Measurements from ENCODE around the gene SLC12A8. TPM values are rescaled to one million over a fixed set of nuclear protein-coding genes. Genes with fewer than 3 reads are reported as not detected.

SLC12A8 gene
- total RNA-seq, 1 donor from 2014 or later, result 2.2 TPM

DNA sequence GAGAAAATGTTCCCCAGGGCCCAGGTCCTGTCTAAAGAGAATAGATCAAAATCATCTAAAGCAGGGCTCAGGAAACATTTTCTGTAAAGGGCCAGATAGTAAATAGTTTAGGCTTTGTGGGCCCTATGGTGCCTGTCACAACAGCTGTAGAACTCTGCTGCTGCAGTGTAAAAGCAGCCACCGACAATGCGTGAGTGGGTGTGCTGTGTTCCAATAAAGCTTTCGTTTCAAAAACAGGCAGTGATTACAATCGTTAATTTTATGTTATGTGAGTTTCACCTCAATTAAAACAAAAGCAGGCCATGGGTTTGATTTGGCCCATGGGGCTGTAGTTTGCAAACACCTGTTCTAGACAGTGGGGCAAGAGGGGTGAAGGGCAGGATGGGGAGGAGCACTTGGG is 144.3 kb downstream of the SLC12A8 start:
- H3K9me3 ChIP-seq (ENCODE audit: low read depth), result no peaks in the 10 kb centered on the region
- Mint-ChIP-seq H3K4me3 (no peak overlapping the region), H3K27me3 (ENCODE audit: insufficient read depth, low read depth) (peaks cover 16% of the 10 kb centered on the region), H3K27ac (no peak overlapping the region), H3K4me1 (peaks cover 5% of the 10 kb centered on the region), H3K9me3 (peaks cover 6% of the 10 kb centered on the region), H3K36me3 (peaks cover 3% of the 10 kb centered on the region)
- no peaks in the 10 kb centered on the region for H3K27me3 ChIP-seq
- DNase-seq (ENCODE audit: low spot score), result no peak
- no peak overlapping the region for H2AFZ ChIP-seq (replicated peaks)
- no peaks in the 10 kb centered on the region for H3K79me2 ChIP-seq (ENCODE audit: low read depth)
- no peak overlapping the region for H3K4me2 ChIP-seq
- TF ChIP-seq EZH2phosphoT487 (IDR thresholded peaks at IDR 0.05) (no peak), EZH2 (IDR thresholded peaks at IDR 0.05) (no peak), CTCF (IDR thresholded peaks at IDR 0.05) (no peak)
- H4K20me1 ChIP-seq (ENCODE audit: low read depth), result no peaks in the 10 kb centered on the region
- H3F3A ChIP-seq (ENCODE audit: low read depth), result no peaks in the 10 kb centered on the region
- no peaks in the 10 kb centered on the region for H3K4me1 ChIP-seq
- no peak overlapping the region for H3K27ac ChIP-seq
- H3K4me3 ChIP-seq, result no peak overlapping the region
- no peak overlapping the region for H3K9ac ChIP-seq
- H3K36me3 ChIP-seq, result no peaks in the 10 kb centered on the region

- no peaks in the 10 kb centered on the region for H3K36me3 ChIP-seq
- H3K9ac ChIP-seq, result no peak overlapping the region
- H3F3A ChIP-seq (ENCODE audit: low read depth), result no peaks in the 10 kb centered on the region
- no peaks in the 10 kb centered on the region for H3K4me1 ChIP-seq
- no peaks in the 10 kb centered on the region for H3K9me3 ChIP-seq (ENCODE audit: low read depth)
- no peaks in the 10 kb centered on the region for H3K79me2 ChIP-seq (ENCODE audit: low read depth)
- H3K27ac ChIP-seq, result no peak overlapping the region
- peaks cover 6% of the 10 kb centered on the region for H3K9me3 Mint-ChIP-seq
- H3K27me3 Mint-ChIP-seq (ENCODE audit: insufficient read depth, low read depth), result peaks cover 14% of the 10 kb centered on the region
- no peaks in the 10 kb centered on the region for H4K20me1 ChIP-seq (ENCODE audit: low read depth)
- DNase-seq (ENCODE audit: low spot score), result no peak
- peaks cover 3% of the 10 kb centered on the region for H3K36me3 Mint-ChIP-seq
- no peak overlapping the region for H3K4me3 ChIP-seq
- H3K4me1 Mint-ChIP-seq, result peaks cover 5% of the 10 kb centered on the region
- no peak overlapping the region for H3K4me2 ChIP-seq
- H2AFZ ChIP-seq (replicated peaks), result no peak overlapping the region
- no peak overlapping the region for H3K4me3 Mint-ChIP-seq
- H3K27ac Mint-ChIP-seq, result peak overlapping the region; percentile 8
- TF ChIP-seq CTCF (IDR thresholded peaks at IDR 0.05) (no peak), EZH2 (IDR thresholded peaks at IDR 0.05) (no peak), EZH2phosphoT487 (IDR thresholded peaks at IDR 0.05) (no peak)
- no peaks in the 10 kb centered on the region for H3K27me3 ChIP-seq
Observed at GRCh38 chr3:125067225-125067624, 145.3 kb downstream of the SLC12A8 start.

DNA sequence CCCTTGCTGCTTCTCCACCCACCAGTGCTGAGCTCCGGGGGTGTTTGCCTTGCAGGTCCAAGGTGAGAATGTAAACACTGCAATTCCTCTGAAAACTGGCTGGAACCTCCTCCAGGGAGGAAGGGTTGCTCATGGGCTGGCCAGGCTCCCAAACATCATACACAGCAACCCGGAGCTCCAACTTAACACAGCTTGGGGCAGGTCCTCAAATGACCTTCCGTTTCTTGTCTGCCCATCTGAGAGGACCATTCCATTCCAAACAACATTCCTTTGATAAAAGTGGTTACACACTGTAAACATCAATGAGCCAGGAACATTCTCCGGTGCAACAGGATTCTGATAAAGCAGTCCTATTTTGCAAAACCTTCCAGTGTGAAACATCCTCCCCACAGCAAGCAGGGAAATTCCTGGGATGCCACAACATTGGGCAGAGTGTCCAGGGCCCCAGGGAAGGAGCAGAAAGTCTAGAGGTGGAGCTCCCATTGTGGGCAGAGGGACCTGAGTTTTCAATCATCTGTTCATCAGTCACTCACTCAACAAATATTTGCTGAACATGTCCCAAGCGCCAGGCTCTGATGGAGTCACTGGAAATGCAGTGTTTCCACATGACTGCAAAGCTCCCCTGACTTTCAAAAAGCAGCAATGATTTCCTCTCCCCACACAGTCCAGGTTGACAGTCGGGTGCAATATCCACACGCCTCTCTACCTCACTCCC is 149.5 kb downstream of the SLC12A8 start:
- H3K9me3 Mint-ChIP-seq, result peaks cover 9% of the 10 kb centered on the region
- H3K4me1 ChIP-seq, result no peaks in the 10 kb centered on the region
- peak overlapping the region; percentile 2 for H3K27ac Mint-ChIP-seq
- no peak overlapping the region for H3K27ac ChIP-seq
- no peaks in the 10 kb centered on the region for H3K9me3 ChIP-seq (ENCODE audit: low read depth)
- H3F3A ChIP-seq (ENCODE audit: low read depth), result no peaks in the 10 kb centered on the region
- no peaks in the 10 kb centered on the region for H3K36me3 ChIP-seq
- peaks cover 12% of the 10 kb centered on the region for H3K4me1 Mint-ChIP-seq
- H4K20me1 ChIP-seq (ENCODE audit: low read depth), result no peaks in the 10 kb centered on the region
- H2AFZ ChIP-seq (replicated peaks), result no peak overlapping the region
- peaks cover 4% of the 10 kb centered on the region for H3K36me3 Mint-ChIP-seq
- no peak overlapping the region for H3K4me3 ChIP-seq
- H3K79me2 ChIP-seq (ENCODE audit: low read depth), result no peaks in the 10 kb centered on the region
- TF ChIP-seq CTCF (IDR thresholded peaks at IDR 0.05) (no peak), EZH2 (IDR thresholded peaks at IDR 0.05) (no peak), EZH2phosphoT487 (IDR thresholded peaks at IDR 0.05) (no peak)
- peaks cover 12% of the 10 kb centered on the region for H3K27me3 ChIP-seq
- H3K27me3 Mint-ChIP-seq (ENCODE audit: insufficient read depth, low read depth), result peaks cover 10% of the 10 kb centered on the region
- H3K9ac ChIP-seq, result no peak overlapping the region
- DNase-seq (ENCODE audit: low spot score), result no peak
- H3K4me3 Mint-ChIP-seq, result no peak overlapping the region
- H3K4me2 ChIP-seq, result no peak overlapping the region
